Erythroblast (primary cell): ENCODE results near the gene ATP2B3.

Experiments used
- GATA1 ChIP-seq: IDR thresholded peaks from 2 replicates; pipeline ENCODE4 v1.6.1; 2011; ENCODE audit warnings: low read depth, mild to moderate bottlenecking, control low read depth, low read length, moderate library complexity
- POLR2A ChIP-seq: IDR thresholded peaks from 2 replicates; pipeline ENCODE4 v1.6.1; 2011; ENCODE audit warnings: mild to moderate bottlenecking, low read length

DNA sequence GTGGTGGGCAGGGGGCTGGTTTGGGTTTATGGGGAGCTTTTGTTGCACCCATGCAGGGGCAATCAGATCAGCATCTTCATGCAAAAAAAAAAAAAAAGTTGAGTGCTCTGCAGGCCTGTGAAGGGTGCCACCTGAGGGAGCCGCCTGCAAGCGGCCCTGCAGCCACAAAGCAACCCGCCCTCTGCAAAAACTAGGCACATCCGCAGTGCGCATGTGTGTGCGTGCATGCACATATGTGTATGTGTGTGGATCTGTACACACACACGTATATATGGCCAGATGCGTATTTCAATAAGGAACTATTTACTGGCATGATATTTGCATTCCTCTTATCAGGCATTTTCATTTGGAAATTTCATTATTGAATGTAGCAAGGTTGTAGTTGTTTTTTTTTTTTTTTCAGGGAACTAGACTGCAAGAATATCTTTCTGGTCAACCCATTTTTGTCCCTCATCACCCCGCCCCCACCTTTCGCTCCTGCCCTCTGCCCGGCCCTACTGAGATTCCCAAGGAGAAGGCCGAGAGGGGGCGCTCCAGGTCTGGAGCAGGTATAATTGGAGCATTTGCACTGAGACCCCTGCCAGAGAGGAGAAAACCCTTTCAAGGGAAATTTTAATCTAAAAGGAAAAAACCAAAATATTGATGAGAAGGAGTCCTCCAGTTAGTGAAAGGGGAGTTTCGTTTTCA, 63.4 kb downstream of the ATP2B3 start:
- TF ChIP-seq POLR2A (no peak), GATA1 (no peak)
